GM12873 (cell line): ENCODE results near the gene CTNNB1.

Experiments
- CTCF ChIP-seq: IDR thresholded peaks from 2 replicates; pipeline ENCODE4 v1.5.1; 2012; ENCODE audit warnings: low read depth, mild to moderate bottlenecking, moderate library complexity, low read length, control low read depth; ENCODE audit not compliant: insufficient read depth; ENCODE audit errors: missing control alignments

CTNNB1 gene

GRCh38 chr3:41244620-41245336, 45.5 kb downstream of the CTNNB1 start:
- TF ChIP-seq CTCF, result no peak

GRCh38 chr3:41247055-41248004, 48.0 kb downstream of the CTNNB1 start:
- no peak for TF ChIP-seq CTCF

- no peak for TF ChIP-seq CTCF
Observed at GRCh38 chr3:41248525-41248924, 49.2 kb downstream of the CTNNB1 start.

- TF ChIP-seq CTCF, result no peak
Observed at GRCh38 chr3:41249318-41249717, 50.0 kb downstream of the CTNNB1 start.

GRCh38 chr3:41250825-41251224, 51.5 kb downstream of the CTNNB1 start:
- TF ChIP-seq CTCF, result no peak

GRCh38 chr3:41251593-41251992, 52.3 kb downstream of the CTNNB1 start:
- no peak for TF ChIP-seq CTCF

GRCh38 chr3:41258239-41258800, 59.0 kb downstream of the CTNNB1 start:
- TF ChIP-seq CTCF, result no peak
